OCI-LY1 (cell line): ENCODE measurements around the gene ZCCHC7.
A peak's percentile ranks its signal among the peaks of the same experiment; 100 is the strongest.
"Not testable (repeated sequence)": the region's sequence is repeated elsewhere in the genome, so short reads cannot be mapped to it uniquely, and the experiment has no call there.

Experiments
- H2AFZ ChIP-seq: fragments of 200-600 bp; sonication (generic), shearing (Covaris generic); 2 replicates; pipeline ENCODE4 v1.6.0; 2014; ENCODE audit warnings: antibody characterized with exemption, mild to moderate bottlenecking, low read length
- H3F3A ChIP-seq: fragments of 200-600 bp; sonication (generic), shearing (Covaris generic); 2 replicates; pipeline ENCODE4 v1.6.0; 2014; ENCODE audit warnings: mild to moderate bottlenecking, antibody characterized with exemption, low read length, moderate library complexity; ENCODE audit not compliant: insufficient read depth
- H3K27ac ChIP-seq: fragments of 200-600 bp; sonication (generic); 2 replicates; pipeline ENCODE4 v1.5.1; 2014; ENCODE audit warnings: low read length, mixed run types, mild to moderate bottlenecking, low read depth; ENCODE audit not compliant: poor library complexity, severe bottlenecking
- H3K27me3 ChIP-seq: fragments of 200-600 bp; sonication (generic); 2 replicates; pipeline ENCODE4 v1.6.0; 2014; ENCODE audit warnings: antibody characterized with exemption, mild to moderate bottlenecking, low read length, moderate library complexity; ENCODE audit not compliant: insufficient read depth
- H3K36me3 ChIP-seq: fragments of 200-600 bp; sonication (generic); 2 replicates; pipeline ENCODE4 v1.6.1; 2014; ENCODE audit warnings: mild to moderate bottlenecking, antibody characterized with exemption, low read length, moderate library complexity, mixed read lengths; ENCODE audit not compliant: insufficient read depth
- H3K4me1 ChIP-seq: fragments of 200-600 bp; sonication (generic); 2 replicates; pipeline ENCODE4 v1.5.1; 2014; ENCODE audit warnings: mild to moderate bottlenecking, low read length, moderate library complexity; ENCODE audit not compliant: insufficient read depth, severe bottlenecking
- H3K4me2 ChIP-seq: fragments of 200-600 bp; sonication (generic), shearing (Covaris generic); 2 replicates; pipeline ENCODE4 v1.6.1; 2014; ENCODE audit warnings: low read length
- H3K4me3 ChIP-seq: fragments of 200-600 bp; sonication (generic); 2 replicates; pipeline ENCODE4 v1.5.1; 2014; ENCODE audit warnings: low read length, low read depth, mild to moderate bottlenecking, mixed read lengths; ENCODE audit not compliant: poor library complexity, severe bottlenecking
- H3K79me2 ChIP-seq: fragments of 200-600 bp; shearing (Covaris generic); 2 replicates; pipeline ENCODE4 v1.6.1; 2016; ENCODE audit warnings: mixed run types, low read length, mixed read lengths; ENCODE audit not compliant: insufficient read depth
- H3K9ac ChIP-seq: fragments of 200-600 bp; sonication (generic), shearing (Covaris generic); 2 replicates; pipeline ENCODE4 v1.6.1; 2014; ENCODE audit warnings: mild to moderate bottlenecking, low read length, mixed read lengths
- H3K9me2 ChIP-seq: fragments of 200-600 bp; sonication (generic), shearing (Covaris generic); 2 replicates; pipeline ENCODE4 v1.6.1; 2014; ENCODE audit warnings: low read depth, mild to moderate bottlenecking, low read length, mixed read lengths
- H3K9me3 ChIP-seq: fragments of 200-600 bp; shearing (Covaris generic); 2 replicates; pipeline ENCODE4 v1.6.1; 2014; ENCODE audit warnings: low read length, mixed read lengths
- H4K20me1 ChIP-seq: fragments of 200-600 bp; sonication (generic), shearing (Covaris generic); 2 replicates; pipeline ENCODE4 v1.6.0; 2016; ENCODE audit warnings: mild to moderate bottlenecking, low read length; ENCODE audit not compliant: insufficient read depth
- CTCF ChIP-seq: fragments of 200-600 bp; sonication (generic), shearing (Covaris generic); IDR thresholded peaks from 2 replicates; pipeline ENCODE4 v1.5.1; 2017; ENCODE audit warnings: mild to moderate bottlenecking, antibody characterized with exemption, low read length, moderate library complexity, mixed read lengths
- EZH2 ChIP-seq: fragments of 200-600 bp; sonication (generic), shearing (Covaris generic); IDR thresholded peaks from 2 replicates; pipeline ENCODE4 v1.8.0; 2017; ENCODE audit warnings: borderline replicate concordance, mixed run types, mild to moderate bottlenecking, antibody characterized with exemption, low read length, moderate library complexity, mixed read lengths

ZCCHC7 gene

DNA sequence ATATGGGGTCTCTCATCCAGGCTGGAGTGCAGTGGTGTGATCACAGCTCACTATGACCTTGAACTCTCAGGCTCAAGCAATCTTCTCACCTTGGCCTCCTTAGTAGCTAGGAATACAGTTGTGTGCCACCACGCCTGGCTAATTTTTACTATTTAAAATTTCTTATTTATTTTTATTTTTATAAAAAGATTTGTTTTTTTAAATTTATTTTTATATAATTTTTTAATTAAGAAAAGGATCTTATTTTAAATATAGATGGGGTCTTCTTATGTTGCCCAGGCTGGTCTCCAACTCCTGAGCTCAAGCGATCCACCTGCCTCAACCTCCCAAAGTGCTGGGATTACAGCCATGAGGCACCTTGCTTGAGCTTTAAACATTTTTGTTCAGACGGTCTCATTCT, 2.4 kb upstream of the ZCCHC7 start:
- H3F3A ChIP-seq, result no peaks in the 10 kb centered on the region
- TF ChIP-seq EZH2, result no peak
- no peak for TF ChIP-seq CTCF

DNA sequence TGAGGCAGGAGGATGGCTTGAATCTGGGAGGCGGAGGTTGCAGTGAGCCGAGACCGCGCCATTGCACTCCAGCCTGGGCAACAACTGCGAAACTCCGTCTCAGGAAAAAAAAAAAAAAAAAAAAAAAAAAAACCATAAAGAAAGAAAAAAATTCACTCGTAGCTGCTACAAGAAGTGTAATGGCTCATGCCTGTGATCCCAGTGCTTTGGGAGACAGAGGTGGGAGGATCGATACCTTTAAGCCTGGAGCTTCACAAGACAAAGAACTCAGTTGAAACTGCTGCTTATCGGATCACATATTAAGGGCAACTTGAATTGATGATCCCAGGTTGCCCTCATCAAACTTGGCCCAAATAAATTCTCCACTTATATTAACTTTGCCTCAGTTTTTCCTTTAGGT, 1.0 kb upstream of the ZCCHC7 start:
- Histone ChIP-seq H3K4me1 (peaks cover 65% of the 10 kb centered on the region), H3K27me3 (no peaks in the 10 kb centered on the region), H3K36me3 (peaks cover 13% of the 10 kb centered on the region; the same call in 1 of the 2 replicates), H3K27ac (no peak overlapping the region), H3K4me3 (no peak overlapping the region), H3F3A (no peaks in the 10 kb centered on the region), H3K4me2 (no peak overlapping the region; the same call in 1 of the 2 replicates), H3K9me3 (no peaks in the 10 kb centered on the region), H3K9ac (no peak overlapping the region), H4K20me1 (no peaks in the 10 kb centered on the region), H3K9me2 (no peaks in the 10 kb centered on the region), H3K79me2 (peaks cover 39% of the 10 kb centered on the region), H2AFZ (no peak overlapping the region)
- TF ChIP-seq CTCF (no peak), EZH2 (no peak)

More for the DNA sequence above, 2.4 kb upstream of the ZCCHC7 start:
- H2AFZ ChIP-seq, result no peak overlapping the region
- H3K9me2 ChIP-seq, result no peaks in the 10 kb centered on the region
- no peak overlapping the region for H3K9ac ChIP-seq
- H3K27me3 ChIP-seq, result no peaks in the 10 kb centered on the region
- peak overlapping the region; percentile 85 for H3K27ac ChIP-seq
- peaks cover 25% of the 10 kb centered on the region for H3K79me2 ChIP-seq
- H3K4me1 ChIP-seq, result peaks cover 62% of the 10 kb centered on the region
- peaks cover 9% of the 10 kb centered on the region; the same call in 1 of the 2 replicates for H3K36me3 ChIP-seq
- no peaks in the 10 kb centered on the region for H4K20me1 ChIP-seq
- H3K4me3 ChIP-seq, result no peak overlapping the region
- no peaks in the 10 kb centered on the region for H3K9me3 ChIP-seq
- H3K4me2 ChIP-seq, result no peak overlapping the region

DNA sequence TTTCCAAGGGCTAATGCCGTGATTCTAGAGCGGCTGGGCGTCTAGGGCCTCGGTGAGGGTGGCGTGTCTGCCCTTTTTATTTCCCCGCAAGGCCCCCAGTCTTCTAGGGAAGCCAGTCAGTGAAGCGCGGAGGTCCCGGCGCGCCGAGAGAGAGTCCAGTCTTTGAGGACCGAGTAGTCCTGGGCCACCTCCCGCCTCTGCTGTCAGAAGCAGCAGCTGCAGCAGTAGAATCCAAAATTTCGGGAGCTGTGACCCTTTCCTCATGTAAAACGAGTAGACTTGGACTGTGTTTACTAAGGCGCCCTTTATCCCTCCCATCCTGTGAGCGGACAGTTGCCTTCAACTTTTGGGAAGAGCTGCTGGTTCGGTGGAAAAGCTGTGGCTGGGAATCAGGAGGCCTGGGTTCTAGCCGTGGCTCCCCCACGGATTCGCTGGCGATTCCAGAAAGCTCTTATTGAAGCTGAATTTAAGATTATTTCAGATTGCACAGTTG, 515 bp downstream of the ZCCHC7 start:
- peaks cover 55% of the 10 kb centered on the region for H3K79me2 ChIP-seq
- H4K20me1 ChIP-seq, H3F3A ChIP-seq, H2AFZ ChIP-seq, H3K9me3 ChIP-seq, H3K27me3 ChIP-seq, H3K9me2 ChIP-seq: not testable (repeated sequence)
- H3K4me3 ChIP-seq, result peak overlapping the region; percentile 94
- peak overlapping the region; percentile 96 for H3K9ac ChIP-seq
- peaks cover 23% of the 10 kb centered on the region; the same call in 1 of the 2 replicates for H3K36me3 ChIP-seq
- peak overlapping the region; percentile 82 for H3K27ac ChIP-seq
- peaks cover 67% of the 10 kb centered on the region for H3K4me1 ChIP-seq
- H3K4me2 ChIP-seq, result peak overlapping the region; percentile 89

DNA sequence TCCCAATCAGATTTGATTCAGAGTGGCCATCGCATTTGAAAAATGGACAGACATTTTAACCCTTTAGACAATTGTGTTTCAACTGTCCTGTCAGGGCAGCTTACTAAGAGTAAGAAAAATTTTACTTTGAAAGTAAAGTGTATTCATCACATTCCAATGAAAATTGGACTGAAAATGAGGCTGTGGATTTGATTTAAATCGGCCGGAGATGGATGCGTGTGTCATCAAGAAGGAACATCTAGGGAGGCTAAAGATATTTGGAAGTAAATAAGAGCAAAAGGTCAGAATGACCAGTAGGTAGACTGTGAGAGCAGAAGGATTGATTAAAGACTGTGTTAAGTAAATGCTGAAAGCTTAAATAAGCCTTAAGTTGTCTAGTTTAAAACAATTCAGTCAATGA, 1.5 kb downstream of the ZCCHC7 start:
- Histone ChIP-seq H3K9me3 (no peaks in the 10 kb centered on the region), H3K9me2 (no peaks in the 10 kb centered on the region), H4K20me1 (no peaks in the 10 kb centered on the region), H3K4me1 (peaks cover 67% of the 10 kb centered on the region), H3K36me3 (peaks cover 33% of the 10 kb centered on the region), H2AFZ (no peak overlapping the region), H3K4me2 (peak overlapping the region; percentile 89), H3K4me3 (peak overlapping the region; percentile 94), H3K27ac (peak overlapping the region; percentile 82), H3K27me3 (no peaks in the 10 kb centered on the region), H3K79me2 (peaks cover 64% of the 10 kb centered on the region), H3F3A (no peaks in the 10 kb centered on the region), H3K9ac (peak overlapping the region; percentile 96)
- no peak for TF ChIP-seq EZH2
- no peak for TF ChIP-seq CTCF
